ENCODE data around the gene FKBP1B.

DNA sequence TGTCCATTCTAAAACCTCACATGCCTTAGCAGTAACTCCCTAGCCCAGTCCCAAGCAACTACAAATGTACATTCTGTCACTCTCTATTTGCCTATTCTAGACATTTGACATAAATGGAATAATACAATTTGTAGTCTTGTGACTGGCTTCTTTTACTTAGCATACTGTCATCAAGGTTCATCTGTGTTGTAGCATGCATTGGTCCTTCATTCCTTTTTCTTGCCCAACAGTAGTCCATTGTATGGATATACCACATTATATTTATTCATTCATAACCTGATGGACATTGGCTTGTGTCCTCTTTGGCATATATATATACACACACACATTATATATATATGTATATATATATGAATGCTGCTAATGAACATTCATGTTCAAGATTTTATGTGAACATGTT is 41.8 kb upstream of the FKBP1B start:
- TF ChIP-seq, protein P1, sequence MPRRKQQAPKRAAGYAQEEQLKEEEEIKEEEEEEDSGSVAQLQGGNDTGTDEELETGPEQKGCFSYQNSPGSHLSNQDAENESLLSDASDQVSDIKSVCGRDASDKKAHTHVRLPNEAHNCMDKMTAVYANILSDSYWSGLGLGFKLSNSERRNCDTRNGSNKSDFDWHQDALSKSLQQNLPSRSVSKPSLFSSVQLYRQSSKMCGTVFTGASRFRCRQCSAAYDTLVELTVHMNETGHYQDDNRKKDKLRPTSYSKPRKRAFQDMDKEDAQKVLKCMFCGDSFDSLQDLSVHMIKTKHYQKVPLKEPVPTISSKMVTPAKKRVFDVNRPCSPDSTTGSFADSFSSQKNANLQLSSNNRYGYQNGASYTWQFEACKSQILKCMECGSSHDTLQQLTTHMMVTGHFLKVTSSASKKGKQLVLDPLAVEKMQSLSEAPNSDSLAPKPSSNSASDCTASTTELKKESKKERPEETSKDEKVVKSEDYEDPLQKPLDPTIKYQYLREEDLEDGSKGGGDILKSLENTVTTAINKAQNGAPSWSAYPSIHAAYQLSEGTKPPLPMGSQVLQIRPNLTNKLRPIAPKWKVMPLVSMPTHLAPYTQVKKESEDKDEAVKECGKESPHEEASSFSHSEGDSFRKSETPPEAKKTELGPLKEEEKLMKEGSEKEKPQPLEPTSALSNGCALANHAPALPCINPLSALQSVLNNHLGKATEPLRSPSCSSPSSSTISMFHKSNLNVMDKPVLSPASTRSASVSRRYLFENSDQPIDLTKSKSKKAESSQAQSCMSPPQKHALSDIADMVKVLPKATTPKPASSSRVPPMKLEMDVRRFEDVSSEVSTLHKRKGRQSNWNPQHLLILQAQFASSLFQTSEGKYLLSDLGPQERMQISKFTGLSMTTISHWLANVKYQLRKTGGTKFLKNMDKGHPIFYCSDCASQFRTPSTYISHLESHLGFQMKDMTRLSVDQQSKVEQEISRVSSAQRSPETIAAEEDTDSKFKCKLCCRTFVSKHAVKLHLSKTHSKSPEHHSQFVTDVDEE (CRISPR knock-in tag; IDR thresholded peaks at IDR 0.05), result no peak
- TF ChIP-seq ZC3H10 (CRISPR knock-in tag; IDR thresholded peaks at IDR 0.05), result no peak
